Tibial artery (tissue), 4 donors: ENCODE measurements around the gene LRRC8D.

Experiments
- DNase-seq, 2 donors: peaks; one replicate each; pipeline ENCODE4 v3.0.0-alpha.2; 2019
- H3K27ac ChIP-seq, 2 donors: fragments of 200-600 bp; sonication (generic) in 1 of 2; 1 replicate in 1 of 2; 2 replicates in 1 of 2; pipeline ENCODE4 v1.5.1; 2018 to 2019; ENCODE audit warnings: mild to moderate bottlenecking in 1 of 2
- H3K27me3 ChIP-seq, 2 donors: fragments of 200-600 bp; sonication (generic) in 1 of 2; one replicate each; pipeline versions ENCODE4 v1.5.1 to v1.6.0; 2016 to 2019
- H3K36me3 ChIP-seq, 3 donors: fragments of 200-600 bp; sonication (generic) in 2 of 3; one replicate each; pipeline ENCODE4 v1.5.1; 2016 to 2019; ENCODE audit warnings: mild to moderate bottlenecking in 2 of 3
- H3K4me1 ChIP-seq, 4 donors: fragments of 200-600 bp; sonication (generic) in 2 of 4; 1 replicate in 3 of 4; 2 replicates in 1 of 4; pipeline ENCODE4 v1.5.1; 2016 to 2019
- H3K4me3 ChIP-seq, 2 donors: fragments of 200-600 bp; sonication (generic) in 1 of 2; 1 replicate in 1 of 2; 2 replicates in 1 of 2; pipeline ENCODE4 v1.5.1; 2018 to 2019; ENCODE audit warnings: mild to moderate bottlenecking in 2 of 2
- H3K9me3 ChIP-seq, 3 donors: fragments of 200-600 bp; sonication (generic) in 1 of 3; one replicate each; pipeline ENCODE4 v1.5.1; 2016 to 2019
- CTCF ChIP-seq, 2 experiments: fragments of 200-600 bp in 1 of 2; fragments of 450-650 bp in 1 of 2; IDR thresholded peaks; one replicate each; pipeline ENCODE4 v1.5.1; 2017 to 2019; ENCODE audit warnings: antibody characterized with exemption in 2 of 2, mild to moderate bottlenecking in 1 of 2, moderate library complexity in 1 of 2
- intact Hi-C: fragments of 100-400 bp; cut with DNase I; formaldehyde crosslinking; loops from one replicate; pipeline ENCODE4 v1.15.0; 2023; ENCODE audit warnings: low total_unique reads

Gene LRRC8D

GRCh38 chr1:89943846-89944781, 123.3 kb downstream of the LRRC8D start:
- no peak for DNase-seq
- intact Hi-C loops = no loop called here
- H3K9me3 ChIP-seq = no peaks in the 10 kb centered on the region
- no peak for TF ChIP-seq CTCF (IDR thresholded peaks at IDR 0.05)
- no peak overlapping the region for H3K4me3 ChIP-seq
- no peaks in the 10 kb centered on the region for H3K27me3 ChIP-seq
- H3K4me1 ChIP-seq = no peaks in the 10 kb centered on the region
- no peak overlapping the region for H3K27ac ChIP-seq
- H3K36me3 ChIP-seq = no peaks in the 10 kb centered on the region

GRCh38 chr1:89945852-89946476, 125.1 kb downstream of the LRRC8D start:
- Histone ChIP-seq H3K9me3 (no peaks in the 10 kb centered on the region), H3K36me3 (no peaks in the 10 kb centered on the region), H3K4me3 (no peak overlapping the region), H3K4me1 (no peaks in the 10 kb centered on the region), H3K27me3 (no peaks in the 10 kb centered on the region), H3K27ac (no peak overlapping the region)
- intact Hi-C loops = no loop called here
- TF ChIP-seq CTCF (IDR thresholded peaks at IDR 0.05) = no peak
- no peak for DNase-seq

DNA sequence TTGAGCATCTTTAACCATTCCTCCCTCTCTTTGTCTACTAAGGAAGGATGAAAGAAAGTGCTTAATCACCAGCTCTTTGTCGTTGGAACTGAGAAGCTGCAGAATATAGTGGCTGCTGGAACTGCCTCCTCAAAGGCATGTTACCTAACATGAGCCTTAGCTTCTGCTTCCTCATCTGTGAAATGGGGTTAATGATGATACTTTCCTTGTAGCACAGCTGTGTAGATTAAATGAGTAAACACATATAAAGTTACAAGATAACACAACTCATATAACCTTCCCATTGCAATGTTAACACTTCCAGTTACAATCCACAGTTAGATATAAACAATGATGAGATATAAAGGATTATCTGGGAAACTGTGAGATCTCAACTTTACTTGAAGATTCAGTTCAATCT, 125.7 kb downstream of the LRRC8D start:
- no peaks in the 10 kb centered on the region for H3K36me3 ChIP-seq
- H3K4me1 ChIP-seq = no peaks in the 10 kb centered on the region
- no peaks in the 10 kb centered on the region for H3K27me3 ChIP-seq
- TF ChIP-seq CTCF (IDR thresholded peaks at IDR 0.05) = no peak
- intact Hi-C loops = no loop called here
- H3K9me3 ChIP-seq = no peaks in the 10 kb centered on the region
- DNase-seq = no peak
- no peak overlapping the region for H3K4me3 ChIP-seq
- H3K27ac ChIP-seq = no peak overlapping the region

GRCh38 chr1:89948722-89949345, 128.0 kb downstream of the LRRC8D start:
- no peak for TF ChIP-seq CTCF (IDR thresholded peaks at IDR 0.05)
- intact Hi-C loops = no loop called here
- H3K9me3 ChIP-seq = no peaks in the 10 kb centered on the region

DNA sequence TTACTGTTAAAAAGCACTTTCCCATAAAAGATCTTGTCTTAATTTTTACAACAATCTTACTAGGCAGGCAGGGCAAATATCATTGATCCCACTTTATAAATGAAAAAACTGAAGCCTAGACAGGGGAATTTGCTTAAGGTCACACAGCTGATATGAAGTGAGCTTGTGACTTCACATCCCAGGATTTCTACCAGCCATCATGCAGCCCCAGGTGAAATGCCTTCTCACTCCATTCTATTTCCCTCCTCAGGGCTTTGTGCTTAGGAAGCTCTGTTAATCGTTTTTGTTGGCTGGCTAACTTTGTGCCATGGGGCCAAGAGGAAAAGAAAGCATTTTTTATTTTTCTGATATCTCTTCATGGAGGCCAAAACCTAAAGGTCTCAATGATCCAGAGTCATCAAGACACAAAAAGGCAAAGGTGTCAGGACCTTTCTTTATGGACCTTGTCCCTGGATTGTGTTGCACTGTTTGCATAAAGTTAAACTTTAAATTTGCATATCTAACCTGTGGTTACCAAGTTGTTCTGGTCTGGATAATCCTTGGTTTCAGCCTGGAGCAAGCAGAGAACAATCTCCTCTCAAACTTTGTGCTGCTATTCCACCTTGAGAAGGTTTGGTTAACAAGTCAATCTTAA, 129.3 kb downstream of the LRRC8D start:
- no peak overlapping the region for H3K4me3 ChIP-seq
- TF ChIP-seq CTCF (IDR thresholded peaks at IDR 0.05) = no peak
- intact Hi-C loops = no loop called here
- no peaks in the 10 kb centered on the region for H3K27me3 ChIP-seq
- no peaks in the 10 kb centered on the region for H3K4me1 ChIP-seq
- no peaks in the 10 kb centered on the region for H3K36me3 ChIP-seq
- H3K9me3 ChIP-seq = no peaks in the 10 kb centered on the region
- DNase-seq = no peak
- H3K27ac ChIP-seq = no peak overlapping the region

More at GRCh38 chr1:89948722-89949345, 128.0 kb downstream of the LRRC8D start:
- H3K36me3 ChIP-seq = no peaks in the 10 kb centered on the region
- H3K27ac ChIP-seq = no peak overlapping the region
- no peaks in the 10 kb centered on the region for H3K27me3 ChIP-seq
- no peak for DNase-seq
- no peaks in the 10 kb centered on the region for H3K4me1 ChIP-seq
- no peak overlapping the region for H3K4me3 ChIP-seq
